ENCODE results near the gene RDH13.
"Not testable (repeated sequence)": the region's sequence is repeated elsewhere in the genome, so short reads cannot be mapped to it uniquely, and the experiment has no call there.

The RDH13 gene

GRCh38 chr19:55062735-55063491, at the start of gene RDH13:
Gene RDH13, minus strand, starts transcription at chr19:55063148. Its CDS starts 116 bp downstream, at chr19:55063032.
- peak; percentile 98 for DNase-seq

DNA sequence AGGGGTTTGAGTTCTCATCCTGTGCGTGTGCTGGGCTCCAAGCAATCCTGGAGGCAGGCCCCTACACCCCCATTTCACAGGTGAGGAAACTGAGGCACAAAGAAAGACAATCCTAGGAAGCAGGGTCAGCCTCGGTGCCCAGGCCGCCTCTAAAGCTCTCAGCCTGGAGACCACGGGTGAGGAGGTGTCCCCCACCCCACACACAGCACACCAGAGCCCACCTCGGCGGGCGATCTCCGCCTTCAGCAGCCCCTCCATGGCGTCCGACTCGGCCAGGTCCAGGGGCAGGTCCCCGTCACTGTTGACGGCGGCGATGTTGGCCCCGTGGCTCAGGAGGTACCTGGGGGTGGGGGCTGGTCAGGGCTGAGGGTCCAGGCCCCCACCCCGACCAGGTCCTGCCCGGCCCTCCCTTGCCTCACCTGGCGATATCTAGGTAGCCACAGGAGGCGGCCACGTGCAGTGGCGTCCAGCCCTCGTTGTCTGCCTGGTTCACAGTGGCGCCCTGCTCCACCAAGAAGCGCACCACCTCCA, 49.4 kb upstream of the RDH13 start:
- no peak for DNase-seq

GRCh38 chr19:55111238-55111831, 48.4 kb upstream of the RDH13 start:
- no peak for DNase-seq

DNA sequence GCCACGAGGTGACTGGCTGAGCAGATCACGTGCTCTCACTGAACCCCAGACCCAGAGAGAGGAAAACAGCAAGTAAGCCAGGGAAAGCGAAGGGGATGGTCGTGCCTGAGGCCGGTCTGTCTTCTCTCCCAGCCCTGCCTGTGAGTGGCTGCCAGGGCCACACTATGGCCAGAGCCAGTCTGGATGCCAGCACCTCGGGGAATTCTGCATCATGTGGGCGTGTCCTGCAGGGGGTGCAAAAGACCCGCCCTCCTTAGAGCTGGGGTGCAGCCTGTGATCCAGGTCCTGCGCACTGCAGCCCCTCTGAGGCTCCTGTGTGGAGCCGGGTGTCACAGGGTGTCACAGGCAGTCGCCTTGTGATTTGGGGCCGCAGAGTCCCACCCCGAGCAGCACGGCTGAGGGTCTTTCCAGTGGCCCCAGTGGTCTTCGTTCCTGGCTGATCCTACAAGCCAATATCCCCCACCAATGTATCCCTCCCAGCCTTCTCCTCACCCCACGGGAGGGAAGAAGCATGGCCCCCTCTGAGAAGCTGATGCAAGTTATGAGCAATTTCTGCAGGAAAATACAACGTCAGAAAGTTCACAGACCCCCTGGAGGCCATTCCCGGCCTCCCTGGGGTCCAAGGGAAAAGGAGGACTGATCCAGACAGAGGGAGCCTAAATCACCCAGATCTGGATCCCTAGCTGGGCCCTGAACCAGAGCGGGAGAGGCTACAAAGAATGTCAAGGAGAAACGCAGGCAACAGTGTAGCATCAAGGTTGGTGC, 46.8 kb upstream of the RDH13 start:
- DNase-seq: no peak

GRCh38 chr19:55107252-55107651, 44.3 kb upstream of the RDH13 start:
- not testable (repeated sequence) for DNase-seq

DNA sequence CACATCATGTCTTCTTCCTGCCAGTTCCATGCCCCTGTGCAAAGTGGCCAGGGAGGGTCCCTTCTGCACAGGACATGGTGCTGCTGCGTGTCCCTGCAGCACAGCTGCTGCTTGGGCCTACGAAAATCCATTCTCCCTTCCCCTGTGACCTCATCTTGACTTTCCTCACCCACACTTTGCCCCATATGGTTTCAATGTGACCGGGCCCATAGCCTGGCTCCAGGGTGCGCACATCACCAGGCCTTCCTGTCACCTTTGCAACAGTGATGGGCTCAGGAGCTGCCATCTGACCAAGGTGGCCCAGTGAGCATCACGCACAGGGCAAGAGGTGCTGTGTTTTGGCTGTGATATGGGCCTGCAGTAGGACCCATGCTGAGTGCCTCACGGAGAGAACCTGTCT, 43.6 kb upstream of the RDH13 start:
- DNase-seq: no peak

GRCh38 chr19:55105237-55105636, 42.3 kb upstream of the RDH13 start:
- DNase-seq: no peak

DNA sequence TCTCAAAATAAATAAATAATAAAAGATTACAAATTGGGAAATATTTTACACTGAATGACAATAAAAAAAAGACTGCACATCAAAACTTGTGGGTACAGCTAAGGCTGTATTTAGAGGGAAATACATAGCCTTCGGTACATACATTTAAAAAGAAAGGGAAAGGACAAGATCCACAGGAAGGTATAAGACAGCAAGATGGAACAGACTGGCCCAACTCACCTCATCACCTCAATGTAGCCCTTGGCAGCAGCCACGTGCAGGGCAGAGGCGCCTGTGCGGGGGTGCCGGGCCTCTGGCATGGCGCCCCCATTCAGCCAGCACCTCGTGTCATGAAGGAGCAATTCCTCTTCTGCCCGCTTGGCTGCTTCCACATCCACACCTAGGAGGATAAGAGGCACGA, 40.2 kb upstream of the RDH13 start:
- DNase-seq: no peak

DNA sequence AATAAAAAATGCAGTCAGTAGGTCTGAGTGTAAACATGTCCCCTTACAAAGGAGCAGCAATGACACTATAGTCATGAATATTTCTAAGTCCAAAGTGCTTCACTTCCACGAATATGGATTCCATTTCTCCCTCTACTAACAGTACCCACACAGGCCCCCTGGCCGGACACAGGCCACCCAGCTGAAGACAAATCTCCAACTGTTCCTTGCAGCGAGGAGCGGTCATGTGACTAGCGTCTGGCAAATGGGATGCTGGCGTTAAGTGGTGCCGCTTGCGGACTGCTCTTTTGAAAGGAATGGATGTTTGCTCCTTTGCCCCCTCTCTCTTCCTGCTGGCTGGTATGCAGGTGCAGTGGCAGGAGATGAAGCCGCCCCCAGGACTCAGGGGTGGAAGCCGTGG, 38.3 kb upstream of the RDH13 start:
- DNase-seq: no peak

DNA sequence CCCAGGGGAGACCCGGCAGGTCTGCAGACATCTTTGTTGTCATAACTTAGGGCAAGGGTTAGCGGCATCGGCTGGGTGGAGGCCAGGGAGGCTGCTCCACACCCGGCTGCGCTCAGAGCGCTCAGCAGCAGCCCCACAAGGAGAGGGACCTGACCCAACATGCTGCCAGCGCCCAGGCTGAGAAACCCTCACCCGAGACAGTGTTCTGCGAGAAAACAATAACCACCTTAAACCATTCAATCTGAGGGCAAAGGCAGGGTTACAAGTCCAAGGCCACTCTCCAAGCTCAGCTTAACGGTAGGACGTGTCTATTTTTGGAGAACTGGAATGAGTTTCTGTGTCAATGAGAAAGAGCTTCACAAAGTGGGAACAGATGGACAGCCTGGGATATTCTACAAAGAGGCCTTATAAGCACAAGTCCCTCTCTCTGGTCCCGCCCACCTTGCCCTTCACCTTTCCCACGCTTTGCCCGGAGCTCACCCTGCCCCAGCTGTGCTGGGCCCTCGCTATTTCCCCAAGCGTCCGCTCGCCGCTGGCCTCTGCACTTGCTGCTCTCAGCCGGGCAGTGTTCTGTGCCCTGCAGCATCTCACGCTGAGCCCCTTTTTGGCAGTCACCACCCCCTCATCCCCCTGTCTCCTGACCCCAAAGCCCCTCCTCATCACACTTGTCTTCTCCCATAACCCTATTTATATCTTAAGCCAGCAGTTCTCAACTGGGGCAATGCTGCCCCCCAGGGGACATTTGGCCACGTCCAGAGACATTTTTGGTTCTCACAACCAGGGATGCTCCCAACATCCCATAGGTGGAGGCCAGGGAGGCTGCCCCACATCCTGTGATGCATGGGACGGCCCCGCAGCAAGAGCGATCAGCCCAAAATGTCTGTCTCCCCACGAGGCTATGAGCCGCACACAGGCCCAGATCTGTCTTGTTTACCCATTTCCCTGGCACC, 36.9 kb upstream of the RDH13 start:
- no peak for DNase-seq

DNA sequence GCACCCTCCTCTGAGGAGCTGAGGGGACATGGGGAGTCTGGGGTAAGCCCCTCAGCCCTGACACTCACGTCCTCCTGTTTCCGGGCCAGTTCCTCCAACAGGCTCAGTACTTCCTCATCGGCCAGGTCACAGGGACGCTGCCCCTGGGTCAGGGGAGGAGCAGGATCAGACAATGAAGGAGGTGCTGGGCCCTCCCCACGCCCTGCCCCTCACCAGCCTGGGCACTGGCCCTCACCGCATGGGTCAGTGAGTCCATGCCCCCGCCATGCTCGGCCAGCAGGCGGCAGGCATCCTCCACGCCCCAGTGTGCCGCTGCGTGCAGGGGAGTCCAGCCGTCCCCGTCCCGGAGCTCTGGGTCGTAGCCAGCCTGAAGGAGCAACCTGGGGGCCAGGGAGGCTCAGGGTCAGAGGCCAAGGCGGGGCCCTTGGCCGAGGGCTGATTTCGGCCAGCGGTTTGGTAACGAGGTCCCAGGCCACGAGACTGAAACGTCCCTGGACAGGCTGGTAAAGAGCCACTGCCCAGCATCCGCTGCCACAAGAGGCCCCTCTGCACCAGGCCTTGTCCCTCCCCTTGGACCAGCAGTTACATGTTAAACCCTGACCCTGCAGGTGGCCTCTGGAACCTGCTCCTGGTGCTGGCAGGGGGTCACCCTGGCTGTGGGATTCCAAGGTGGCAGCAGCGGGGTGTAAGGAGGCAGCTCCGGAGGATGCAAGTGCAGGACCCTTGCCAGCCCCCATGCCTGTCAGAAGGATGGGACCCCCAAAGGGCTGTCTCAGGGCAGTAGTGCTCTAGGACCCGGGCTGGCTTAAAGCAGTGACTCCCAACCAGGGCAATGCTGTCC, 36.0 kb upstream of the RDH13 start:
- no peak for DNase-seq

GRCh38 chr19:55097864-55098715, 35.1 kb upstream of the RDH13 start:
- DNase-seq: no peak

GRCh38 chr19:55096061-55096701, 33.2 kb upstream of the RDH13 start:
- no peak for DNase-seq

DNA sequence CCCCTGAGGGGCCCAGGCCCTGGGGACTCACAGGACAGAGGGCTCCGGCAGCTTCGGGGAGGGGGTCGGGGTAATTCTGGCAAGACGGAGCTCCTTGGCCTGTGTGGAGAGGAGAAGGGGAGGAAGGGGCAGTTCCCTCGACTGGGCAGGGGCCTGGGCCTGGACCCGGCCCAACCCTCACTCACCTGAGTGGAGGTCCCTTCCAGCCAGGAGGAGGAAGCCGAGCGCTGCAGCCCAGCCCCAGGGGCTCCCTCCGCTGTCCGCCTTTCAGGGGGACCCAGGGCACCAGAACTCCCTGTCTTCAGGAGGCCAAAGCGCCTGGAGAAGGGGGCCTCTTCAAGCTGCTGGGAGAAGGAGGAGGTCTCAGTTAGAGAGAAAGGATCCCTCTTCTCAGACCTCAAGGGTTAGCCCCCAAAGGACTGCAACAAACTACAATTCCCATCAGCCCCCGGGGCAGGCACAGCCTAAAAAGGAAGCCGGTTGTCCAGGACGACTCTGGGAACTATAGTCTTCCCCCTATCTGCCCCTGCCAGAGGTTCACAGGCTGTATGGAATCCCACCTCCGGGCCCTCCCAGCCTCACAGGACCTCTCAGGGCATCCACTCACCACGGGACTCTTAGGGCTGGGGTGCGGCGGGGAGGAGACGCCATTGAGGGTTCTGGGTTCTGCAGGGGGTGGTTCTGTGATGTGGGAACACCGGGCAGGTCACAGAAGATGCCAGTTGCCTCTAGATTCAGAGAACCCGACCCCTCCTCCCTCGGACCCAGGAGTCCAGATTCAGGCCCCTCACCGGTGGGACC, 32.5 kb upstream of the RDH13 start:
- no peak for DNase-seq

DNA sequence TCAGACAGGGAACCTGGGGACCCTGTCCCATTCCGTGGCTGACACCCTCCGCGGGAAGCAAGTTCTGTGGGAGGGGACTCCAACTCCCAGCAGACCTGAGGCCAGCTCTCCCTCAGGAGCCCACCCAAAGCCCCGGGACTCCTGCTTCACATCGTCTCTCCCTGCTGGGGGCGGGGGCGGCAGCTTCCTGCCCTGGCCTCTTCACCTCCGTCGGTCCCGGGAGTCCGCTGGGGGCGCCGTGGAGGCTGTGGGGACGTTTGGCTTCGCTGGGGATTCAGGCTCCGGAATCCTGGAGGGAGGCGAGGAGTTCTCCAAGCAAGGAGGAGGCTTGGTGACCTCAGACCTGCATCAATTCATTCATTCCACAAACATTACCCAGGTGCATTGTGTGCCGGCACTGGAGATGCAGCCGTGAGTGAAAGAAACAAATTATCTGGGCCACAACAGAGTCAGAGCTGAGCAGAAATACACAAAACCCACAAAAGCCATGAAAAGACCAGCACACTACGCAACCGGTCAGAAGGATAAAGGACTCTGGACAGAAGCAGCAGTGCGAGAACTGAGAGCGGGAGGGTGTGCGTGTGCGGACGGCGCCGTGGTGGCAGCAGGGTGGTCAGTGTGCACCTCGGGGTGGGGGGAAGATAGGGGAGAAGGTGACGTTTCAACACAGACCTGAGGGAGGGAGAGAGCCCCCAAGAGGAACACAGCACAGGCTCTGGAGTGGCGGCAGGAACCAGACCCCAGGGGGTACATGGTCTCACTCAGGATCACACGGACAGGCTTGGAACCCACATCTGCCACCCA, 31.7 kb upstream of the RDH13 start:
- no peak for DNase-seq

GRCh38 chr19:55092423-55093318, 29.7 kb upstream of the RDH13 start:
- DNase-seq: no peak

DNA sequence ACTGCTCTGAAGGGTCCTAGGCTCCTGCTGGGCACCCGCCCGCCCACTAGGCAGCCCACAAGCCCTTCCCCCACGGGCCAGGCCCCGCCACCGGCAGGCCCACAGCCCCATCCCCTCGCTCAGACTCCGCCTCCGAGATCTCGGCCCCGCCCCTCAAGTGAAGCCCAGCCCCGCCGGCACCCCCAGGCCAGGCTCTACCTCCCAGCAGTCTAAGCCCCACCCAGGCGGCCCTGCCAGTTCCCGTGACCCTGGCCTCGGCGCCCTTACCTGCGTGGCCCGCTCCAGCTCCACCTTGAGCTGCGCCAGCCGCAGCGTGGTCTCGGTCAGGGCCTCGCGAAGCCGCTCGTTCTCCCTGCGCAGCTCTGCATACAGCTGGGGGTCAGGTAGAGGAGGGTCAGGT, 29.0 kb upstream of the RDH13 start:
- DNase-seq: no peak
